Measurements from ENCODE around the gene TPCN2. TPM values are rescaled to one million over a fixed set of nuclear protein-coding genes. Genes with fewer than 3 reads are reported as not detected.

Gene TPCN2
- total and polyA plus RNA-seq, 2 of the 8 experiments (the other 6 are each of a cell fraction or from before 2014, with no cell fraction given) = 9.7 to 18.6 TPM

- TF ChIP-seq CHD7 (IDR thresholded peaks at IDR 0.05; ENCODE audit: insufficient replicate concordance, low read length) = no peak
- TF ChIP-seq SIN3A (conservative IDR thresholded peaks at IDR 0.05 in 1 of 2, IDR thresholded peaks at IDR 0.05 in 1 of 2; ENCODE audit: low read depth in 1 of 2, low read length in 2 of 2) = no peak
- TF ChIP-seq BRCA1 (IDR thresholded peaks at IDR 0.05; ENCODE audit: low read depth, low read length) = no peak
- TF ChIP-seq JUN (IDR thresholded peaks at IDR 0.05; ENCODE audit: low read depth, low read length) = no peak
- no peak for TF ChIP-seq SRF (IDR thresholded peaks at IDR 0.05; ENCODE audit: low read depth, low read length)
- no peak for TF ChIP-seq SUZ12 (IDR thresholded peaks at IDR 0.05; ENCODE audit: low read length)
- no peak for TF ChIP-seq PHF8 (conservative IDR thresholded peaks at IDR 0.05; ENCODE audit: low read depth, low read length)
- no peak for TF ChIP-seq CTCF (IDR thresholded peaks at IDR 0.05; ENCODE audit: control extremely low read depth in 1 of 3, insufficient read depth in 1 of 3, low read depth in 1 of 3, low read length in 3 of 3)
Measured at GRCh38 chr11:69156673-69157155, 108.0 kb downstream of the TPCN2 start (continued).
